Measurements from ENCODE around the gene PARD3.
A peak's percentile ranks its signal among the peaks of the same experiment; 100 is the strongest.
"Not testable (repeated sequence)": the region's sequence is repeated elsewhere in the genome, so short reads cannot be mapped to it uniquely, and the experiment has no call there.

Gene PARD3

DNA sequence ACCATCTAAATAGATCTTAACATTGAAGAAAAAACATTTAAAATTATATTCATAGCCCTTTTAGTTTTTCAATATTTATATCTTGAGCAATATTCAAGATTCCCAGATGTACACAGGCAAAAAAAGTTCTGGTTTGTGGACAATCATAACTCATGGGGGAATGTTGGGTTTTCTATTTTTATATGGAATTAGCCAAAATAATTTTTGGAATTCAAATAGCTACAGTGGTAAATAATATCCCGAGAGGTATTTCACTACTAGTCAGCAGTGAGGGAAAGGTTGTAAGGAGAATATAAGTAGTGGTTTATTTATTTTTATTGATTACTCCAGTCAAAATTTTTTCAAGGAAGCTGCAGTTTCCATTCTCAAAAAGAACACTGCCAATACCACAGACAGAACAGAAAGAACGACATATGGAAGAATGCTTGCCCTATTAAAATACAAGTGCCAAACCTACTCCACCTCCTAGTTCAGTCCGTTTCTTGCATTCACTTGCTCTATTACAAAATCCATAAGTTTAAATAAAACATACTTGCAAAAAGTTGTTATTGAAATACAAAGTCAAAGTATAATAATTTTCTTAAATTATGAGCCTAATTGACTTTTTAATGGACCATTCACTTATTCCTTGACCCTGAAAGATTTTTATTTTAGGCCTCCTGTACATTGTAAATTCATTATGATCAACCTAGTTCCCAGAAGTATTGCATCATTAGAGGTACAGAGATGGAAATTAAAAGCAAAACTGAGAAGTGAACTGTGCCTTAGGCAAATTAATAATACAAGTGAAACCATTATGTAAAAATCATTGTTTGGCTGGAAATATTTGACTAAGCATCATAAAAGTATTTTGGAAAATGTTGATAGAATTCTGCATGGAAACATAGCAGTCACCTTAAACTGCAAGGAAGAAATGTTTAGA, 533.2 kb downstream of the PARD3 start:
- TF ChIP-seq CTCF (conservative IDR thresholded peaks at IDR 0.05; ENCODE audit: low read depth): no peak
- DNase-seq (ENCODE audit: low spot score): no peak
- POLR2A ChIA-PET (ENCODE audit: low non-redundant PET): no interaction called here
- CTCF ChIA-PET: interaction anchor here (1.4 kb wide), 1 partner anchor 356 kb away, joined by 4 read pairs; no protein-coding TSS in a partner anchor
- H3K27ac ChIP-seq: no peak overlapping the region

GRCh38 chr10:34280599-34281374, 534.3 kb downstream of the PARD3 start:
- peak; percentile 74 for DNase-seq (ENCODE audit: low spot score)
- no peak for TF ChIP-seq CTCF (conservative IDR thresholded peaks at IDR 0.05; ENCODE audit: low read depth)
- POLR2A ChIA-PET (ENCODE audit: low non-redundant PET): no interaction called here
- peak overlapping the region; percentile 48 for H3K27ac ChIP-seq
- CTCF ChIA-PET: no interaction called here

DNA sequence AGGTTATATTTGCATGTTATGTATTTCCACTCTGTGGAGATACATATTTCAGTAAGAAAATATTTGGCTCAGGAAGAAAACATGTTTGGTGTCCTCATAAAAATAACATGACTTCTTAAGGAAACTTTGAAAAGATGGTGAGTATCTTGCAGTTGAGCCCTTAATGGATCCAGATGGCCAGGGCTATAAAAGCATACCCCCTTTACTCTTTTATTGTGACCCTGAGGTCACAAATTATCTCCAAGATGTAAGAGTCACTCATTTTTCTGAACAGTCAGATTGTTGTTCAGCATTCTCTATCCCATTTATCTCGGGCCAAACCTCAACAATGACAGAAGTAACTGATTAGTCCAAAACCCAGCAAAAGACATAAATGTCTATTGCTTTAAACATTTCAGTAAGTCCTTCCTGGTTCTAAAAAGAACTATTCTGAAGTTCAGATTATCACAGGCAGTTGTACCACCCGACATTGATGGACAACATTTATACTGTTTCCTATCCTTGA, 539.4 kb downstream of the PARD3 start:
- TF ChIP-seq CTCF (conservative IDR thresholded peaks at IDR 0.05; ENCODE audit: low read depth): no peak
- ChIA-PET CTCF (no interaction called here), POLR2A (ENCODE audit: low non-redundant PET) (no interaction called here)
- no peak for DNase-seq (ENCODE audit: low spot score)
- H3K27ac ChIP-seq: no peak overlapping the region

- TF ChIP-seq CTCF (conservative IDR thresholded peaks at IDR 0.05; ENCODE audit: low read depth): no peak
- ChIA-PET POLR2A (ENCODE audit: low non-redundant PET) (no interaction called here), CTCF (no interaction called here)
- H3K27ac ChIP-seq: no peak overlapping the region
- DNase-seq (ENCODE audit: low spot score): no peak
These were observed 540.2 kb downstream of the PARD3 start for GRCh38 chr10:34274906-34275305.

- ChIA-PET CTCF (no interaction called here), POLR2A (ENCODE audit: low non-redundant PET) (no interaction called here)
- no peak for TF ChIP-seq CTCF (conservative IDR thresholded peaks at IDR 0.05; ENCODE audit: low read depth)
- no peak overlapping the region for H3K27ac ChIP-seq
- DNase-seq (ENCODE audit: low spot score): no peak
These were observed 541.8 kb downstream of the PARD3 start for GRCh38 chr10:34273340-34273739.

GRCh38 chr10:34272316-34272715, 542.8 kb downstream of the PARD3 start:
- ChIA-PET POLR2A (ENCODE audit: low non-redundant PET) (interaction anchor here (0.6 kb wide), 1 partner anchor 1134 kb away, joined by 3 read pairs; no protein-coding TSS in a partner anchor), CTCF (no interaction called here)
- no peak for TF ChIP-seq CTCF (conservative IDR thresholded peaks at IDR 0.05; ENCODE audit: low read depth)
- no peak for DNase-seq (ENCODE audit: low spot score)
- no peak overlapping the region for H3K27ac ChIP-seq

GRCh38 chr10:34268410-34268809, 546.7 kb downstream of the PARD3 start:
- H3K27ac ChIP-seq; POLR2A ChIA-PET (ENCODE audit: low non-redundant PET); DNase-seq (ENCODE audit: low spot score); CTCF ChIA-PET: not testable (repeated sequence)

Data from RWPE1 (cell line).